ENCODE results near the gene EEF1E1. TPM values are rescaled to one million over a fixed set of nuclear protein-coding genes. Genes with fewer than 3 reads are reported as not detected.

Gene EEF1E1
- total RNA-seq, 4 donors from 2014 or later, result 14.9 to 27.0 TPM; not detected in 2

DNA sequence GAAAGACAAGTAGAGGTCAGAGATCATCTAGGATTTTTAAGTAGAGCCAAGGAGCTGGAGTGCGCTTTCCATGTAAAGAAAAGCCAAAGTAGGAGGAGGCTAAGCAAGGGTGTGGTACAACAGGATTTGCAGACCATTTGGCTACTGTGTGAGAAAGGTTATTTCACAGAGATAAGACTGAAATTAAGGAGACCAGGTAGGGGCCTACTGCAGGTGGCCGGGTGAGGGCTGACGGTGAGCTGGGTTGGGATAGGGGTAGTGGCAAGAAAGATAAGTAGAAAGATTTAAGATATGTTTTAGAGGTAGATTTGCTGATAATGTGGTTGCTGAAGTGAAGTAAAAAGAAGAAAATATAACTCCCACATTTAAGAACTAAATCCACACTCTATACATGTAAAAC lies 42.0 kb downstream of the EEF1E1 start:
- no peaks in the 10 kb centered on the region for H3K9me3 ChIP-seq
- H3K27me3 ChIP-seq, result no peaks in the 10 kb centered on the region
- H3K36me3 ChIP-seq, result no peaks in the 10 kb centered on the region
- WGBS, 2 donors (ENCODE audit: low coverage in 1 of 2), result 69 to 70% methylated on average over 3 of the region's 3 CpGs
- H3K4me1 ChIP-seq, result peaks cover 0 to 16% (median 10%) of the 10 kb centered on the region in 4 donors
- in situ Hi-C loops (cut with MboI; ENCODE audit: low pct_ligation_motif_present in 1 of 4, low pct_unique_long_range_greater_than_20kb in 1 of 4, low sequenced_read_pairs in 3 of 4) (no loop called here), intact Hi-C loops (cut with DNase I; ENCODE audit: low total_unique reads) (no loop called here)
- H3K4me3 ChIP-seq, result no peak overlapping the region
- H3K27ac ChIP-seq, result no peak overlapping the region
- no peak for DNase-seq
- no peak for TF ChIP-seq POLR2A (IDR thresholded peaks at IDR 0.05)
- TF ChIP-seq, protein P1, sequence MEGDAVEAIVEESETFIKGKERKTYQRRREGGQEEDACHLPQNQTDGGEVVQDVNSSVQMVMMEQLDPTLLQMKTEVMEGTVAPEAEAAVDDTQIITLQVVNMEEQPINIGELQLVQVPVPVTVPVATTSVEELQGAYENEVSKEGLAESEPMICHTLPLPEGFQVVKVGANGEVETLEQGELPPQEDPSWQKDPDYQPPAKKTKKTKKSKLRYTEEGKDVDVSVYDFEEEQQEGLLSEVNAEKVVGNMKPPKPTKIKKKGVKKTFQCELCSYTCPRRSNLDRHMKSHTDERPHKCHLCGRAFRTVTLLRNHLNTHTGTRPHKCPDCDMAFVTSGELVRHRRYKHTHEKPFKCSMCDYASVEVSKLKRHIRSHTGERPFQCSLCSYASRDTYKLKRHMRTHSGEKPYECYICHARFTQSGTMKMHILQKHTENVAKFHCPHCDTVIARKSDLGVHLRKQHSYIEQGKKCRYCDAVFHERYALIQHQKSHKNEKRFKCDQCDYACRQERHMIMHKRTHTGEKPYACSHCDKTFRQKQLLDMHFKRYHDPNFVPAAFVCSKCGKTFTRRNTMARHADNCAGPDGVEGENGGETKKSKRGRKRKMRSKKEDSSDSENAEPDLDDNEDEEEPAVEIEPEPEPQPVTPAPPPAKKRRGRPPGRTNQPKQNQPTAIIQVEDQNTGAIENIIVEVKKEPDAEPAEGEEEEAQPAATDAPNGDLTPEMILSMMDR (IDR thresholded peaks at IDR 0.05), result no peak
- no peak for TF ChIP-seq EP300 (IDR thresholded peaks at IDR 0.05; ENCODE audit: low read depth)
- no peak for TF ChIP-seq POLR2AphosphoS5 (IDR thresholded peaks at IDR 0.05)

DNA sequence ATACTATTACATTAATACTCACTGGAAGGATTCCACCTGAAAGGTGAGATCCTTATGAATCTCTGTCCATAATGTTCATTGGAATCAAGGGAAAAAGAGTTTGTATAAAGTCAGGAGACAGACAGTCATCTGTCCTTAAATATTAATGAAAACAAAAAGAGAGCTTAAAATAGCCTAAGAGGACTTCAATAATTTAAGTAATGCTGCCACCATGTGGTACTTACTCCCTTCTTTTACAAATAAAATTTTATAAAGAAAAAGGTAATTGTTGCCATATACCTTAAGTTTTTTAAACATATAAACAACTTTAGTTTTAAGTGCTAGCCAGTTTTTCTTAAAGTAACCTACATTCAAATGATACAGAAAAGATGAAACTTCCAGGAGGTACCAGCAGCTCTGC lies 43.2 kb downstream of the EEF1E1 start:
- Histone ChIP-seq H3K4me3 (no peak overlapping the region), H3K36me3 (no peaks in the 10 kb centered on the region), H3K4me1 (peaks cover 0 to 7% (median 3%) of the 10 kb centered on the region in 4 donors), H3K9me3 (no peaks in the 10 kb centered on the region), H3K27ac (no peak overlapping the region), H3K27me3 (no peaks in the 10 kb centered on the region)
- no peak for TF ChIP-seq POLR2A (IDR thresholded peaks at IDR 0.05)
- no peak for TF ChIP-seq EP300 (IDR thresholded peaks at IDR 0.05; ENCODE audit: low read depth)
- TF ChIP-seq POLR2AphosphoS5 (IDR thresholded peaks at IDR 0.05), result no peak
- TF ChIP-seq, protein P1 (IDR thresholded peaks at IDR 0.05), result peak in 1 of 5 experiments; percentile 16
- in situ Hi-C loops (cut with MboI; ENCODE audit: low pct_ligation_motif_present in 1 of 4, low pct_unique_long_range_greater_than_20kb in 1 of 4, low sequenced_read_pairs in 3 of 4) (no loop called here), intact Hi-C loops (cut with DNase I; ENCODE audit: low total_unique reads) (no loop called here)
- no peak for DNase-seq

DNA sequence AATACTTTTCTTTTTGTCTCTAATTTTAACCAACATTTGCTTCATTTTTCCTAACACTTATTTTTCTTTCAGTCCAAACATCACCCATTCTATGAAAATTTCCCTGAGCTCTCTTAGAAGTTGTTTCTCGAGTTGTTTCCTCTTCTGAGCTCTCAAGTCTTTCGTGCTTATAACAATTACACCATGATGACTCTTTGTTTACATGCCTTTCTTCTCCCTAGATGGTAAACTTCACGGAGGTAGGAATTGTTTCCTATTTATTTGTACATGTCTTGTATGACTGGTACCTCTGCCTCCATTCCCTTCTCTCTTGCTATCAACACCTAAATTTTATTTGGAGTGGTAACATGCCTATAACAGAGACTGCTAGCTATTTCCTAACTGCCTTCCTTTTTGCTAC lies 44.6 kb downstream of the EEF1E1 start:
- Histone ChIP-seq H3K4me1 (no peaks in the 10 kb centered on the region), H3K27me3 (no peaks in the 10 kb centered on the region), H3K4me3 (no peak overlapping the region), H3K9me3 (no peaks in the 10 kb centered on the region), H3K27ac (no peak overlapping the region), H3K36me3 (no peaks in the 10 kb centered on the region)
- in situ Hi-C loops (cut with MboI; ENCODE audit: low pct_ligation_motif_present in 1 of 4, low pct_unique_long_range_greater_than_20kb in 1 of 4, low sequenced_read_pairs in 3 of 4), result no loop called here
- 72 to 77% methylated on average over 3 of the region's 3 CpGs for WGBS, 2 donors (ENCODE audit: low coverage in 1 of 2)
- intact Hi-C loops (cut with DNase I; ENCODE audit: low total_unique reads), result no loop called here
- no peak for DNase-seq
- no peak for TF ChIP-seq POLR2A (IDR thresholded peaks at IDR 0.05)
- TF ChIP-seq EP300 (IDR thresholded peaks at IDR 0.05; ENCODE audit: low read depth), result no peak
- TF ChIP-seq POLR2AphosphoS5 (IDR thresholded peaks at IDR 0.05), result no peak
- TF ChIP-seq, protein P1 (IDR thresholded peaks at IDR 0.05), result no peak

DNA sequence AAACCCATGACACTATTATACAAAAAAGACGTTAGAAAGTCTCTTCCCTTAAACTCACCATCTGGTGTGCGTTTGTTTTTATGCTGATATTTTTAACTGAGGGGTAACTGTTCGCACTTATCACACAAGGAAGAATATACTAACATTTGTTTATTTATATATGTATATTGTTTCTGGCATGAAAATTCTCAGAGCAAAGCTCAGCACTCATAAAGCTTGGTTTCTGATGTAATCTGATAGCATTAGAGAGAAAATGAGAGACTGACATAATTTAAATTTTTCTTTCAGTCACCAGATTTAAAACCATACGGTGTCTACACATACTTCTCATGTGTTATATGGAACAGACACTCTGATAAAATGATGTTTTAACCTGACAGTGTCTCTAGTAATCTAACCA lies 45.1 kb downstream of the EEF1E1 start:
- Histone ChIP-seq H3K9me3 (no peaks in the 10 kb centered on the region), H3K36me3 (no peaks in the 10 kb centered on the region), H3K27me3 (no peaks in the 10 kb centered on the region), H3K4me3 (no peak overlapping the region), H3K27ac (no peak overlapping the region), H3K4me1 (no peaks in the 10 kb centered on the region)
- WGBS, 2 donors (ENCODE audit: low coverage in 1 of 2), result 87 to 97% methylated on average over 4 of the region's 4 CpGs
- DNase-seq, result no peak
- in situ Hi-C loops (cut with MboI; ENCODE audit: low pct_ligation_motif_present in 1 of 4, low pct_unique_long_range_greater_than_20kb in 1 of 4, low sequenced_read_pairs in 3 of 4) (no loop called here), intact Hi-C loops (cut with DNase I; ENCODE audit: low total_unique reads) (no loop called here)
- TF ChIP-seq POLR2AphosphoS5 (IDR thresholded peaks at IDR 0.05) (no peak), EP300 (IDR thresholded peaks at IDR 0.05; ENCODE audit: low read depth) (no peak), POLR2A (IDR thresholded peaks at IDR 0.05) (no peak)
- TF ChIP-seq, protein P1 (IDR thresholded peaks at IDR 0.05), result no peak

All from transverse colon (tissue), 4 donors.